ENCODE data around the gene MON2. TPM values are rescaled to one million over a fixed set of nuclear protein-coding genes. Genes with fewer than 3 reads are reported as not detected.
A peak's percentile ranks its signal among the peaks of the same experiment; 100 is the strongest.

Gene MON2
- total and polyA plus RNA-seq, 8 donors = 3.1 to 191 (median 55.3) TPM

DNA sequence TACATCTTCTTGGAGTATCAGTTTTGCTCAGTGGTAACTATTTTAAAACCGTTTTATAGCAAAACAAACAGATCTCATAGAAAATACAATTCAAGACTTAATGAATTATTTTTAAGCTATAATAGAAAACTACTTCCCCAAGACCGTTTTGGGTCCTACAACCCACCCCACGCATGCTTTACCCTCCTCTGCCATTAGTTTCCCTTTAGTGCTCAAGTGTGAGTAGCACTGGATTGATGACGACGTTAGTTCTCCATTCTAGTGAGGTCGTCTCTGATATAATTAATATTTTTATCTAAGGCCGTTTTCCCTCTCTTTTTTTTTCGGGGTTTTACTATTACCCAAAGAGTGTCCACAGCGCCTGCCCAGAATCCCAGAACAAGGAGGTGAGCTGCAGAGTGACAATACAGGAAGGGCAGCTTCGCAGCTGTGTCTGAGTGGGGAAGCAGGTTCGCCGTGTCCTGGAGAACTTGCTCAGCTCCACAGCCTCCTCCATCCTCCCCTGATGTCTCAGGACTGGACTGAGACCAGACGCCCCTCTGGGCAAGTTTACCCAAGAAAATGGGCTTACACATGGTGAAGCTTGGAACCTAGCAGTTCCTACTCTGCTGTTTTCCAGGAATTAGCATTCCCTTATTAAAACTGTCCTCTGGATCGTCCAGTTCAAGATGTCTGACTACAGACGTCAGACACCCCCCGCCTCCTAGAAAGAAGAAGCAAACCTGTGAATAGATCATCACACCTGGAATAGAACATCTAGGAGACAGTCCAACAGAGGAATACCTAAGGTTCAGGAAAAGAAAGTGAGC lies 31.9 kb upstream of the MON2 start:
- DNase-seq = peak; percentile 29 to 33
- Histone ChIP-seq H3K4me1 (peaks cover 10 to 24% (median 18%) of the 10 kb centered on the region in 4 donors), H3K27me3 (peaks cover 0 to 25% (median 14%) of the 10 kb centered on the region in 3 donors), H3K36me3 (no peaks in the 10 kb centered on the region), H3K9me3 (no peaks in the 10 kb centered on the region), H3K4me3 (peak overlapping the region; percentile 46 to 63 (median 51)), H3K27ac (no peak overlapping the region)
- intact Hi-C loops (cut with DNase I; ENCODE audit: low total_unique reads) = loop anchor here (10.0 kb wide), 1 partner anchor 370 kb away; no protein-coding TSS in a partner anchor
- 26 to 33% (median 27%) methylated on average over 16 of the region's 16 CpGs for WGBS, 5 donors
- TF ChIP-seq, protein P1, sequence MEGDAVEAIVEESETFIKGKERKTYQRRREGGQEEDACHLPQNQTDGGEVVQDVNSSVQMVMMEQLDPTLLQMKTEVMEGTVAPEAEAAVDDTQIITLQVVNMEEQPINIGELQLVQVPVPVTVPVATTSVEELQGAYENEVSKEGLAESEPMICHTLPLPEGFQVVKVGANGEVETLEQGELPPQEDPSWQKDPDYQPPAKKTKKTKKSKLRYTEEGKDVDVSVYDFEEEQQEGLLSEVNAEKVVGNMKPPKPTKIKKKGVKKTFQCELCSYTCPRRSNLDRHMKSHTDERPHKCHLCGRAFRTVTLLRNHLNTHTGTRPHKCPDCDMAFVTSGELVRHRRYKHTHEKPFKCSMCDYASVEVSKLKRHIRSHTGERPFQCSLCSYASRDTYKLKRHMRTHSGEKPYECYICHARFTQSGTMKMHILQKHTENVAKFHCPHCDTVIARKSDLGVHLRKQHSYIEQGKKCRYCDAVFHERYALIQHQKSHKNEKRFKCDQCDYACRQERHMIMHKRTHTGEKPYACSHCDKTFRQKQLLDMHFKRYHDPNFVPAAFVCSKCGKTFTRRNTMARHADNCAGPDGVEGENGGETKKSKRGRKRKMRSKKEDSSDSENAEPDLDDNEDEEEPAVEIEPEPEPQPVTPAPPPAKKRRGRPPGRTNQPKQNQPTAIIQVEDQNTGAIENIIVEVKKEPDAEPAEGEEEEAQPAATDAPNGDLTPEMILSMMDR (IDR thresholded peaks at IDR 0.05) = no peak
- TF ChIP-seq POLR2AphosphoS5 (IDR thresholded peaks at IDR 0.05) (no peak), EP300 (IDR thresholded peaks at IDR 0.05) (no peak), POLR2A (IDR thresholded peaks at IDR 0.05) (no peak)

DNA sequence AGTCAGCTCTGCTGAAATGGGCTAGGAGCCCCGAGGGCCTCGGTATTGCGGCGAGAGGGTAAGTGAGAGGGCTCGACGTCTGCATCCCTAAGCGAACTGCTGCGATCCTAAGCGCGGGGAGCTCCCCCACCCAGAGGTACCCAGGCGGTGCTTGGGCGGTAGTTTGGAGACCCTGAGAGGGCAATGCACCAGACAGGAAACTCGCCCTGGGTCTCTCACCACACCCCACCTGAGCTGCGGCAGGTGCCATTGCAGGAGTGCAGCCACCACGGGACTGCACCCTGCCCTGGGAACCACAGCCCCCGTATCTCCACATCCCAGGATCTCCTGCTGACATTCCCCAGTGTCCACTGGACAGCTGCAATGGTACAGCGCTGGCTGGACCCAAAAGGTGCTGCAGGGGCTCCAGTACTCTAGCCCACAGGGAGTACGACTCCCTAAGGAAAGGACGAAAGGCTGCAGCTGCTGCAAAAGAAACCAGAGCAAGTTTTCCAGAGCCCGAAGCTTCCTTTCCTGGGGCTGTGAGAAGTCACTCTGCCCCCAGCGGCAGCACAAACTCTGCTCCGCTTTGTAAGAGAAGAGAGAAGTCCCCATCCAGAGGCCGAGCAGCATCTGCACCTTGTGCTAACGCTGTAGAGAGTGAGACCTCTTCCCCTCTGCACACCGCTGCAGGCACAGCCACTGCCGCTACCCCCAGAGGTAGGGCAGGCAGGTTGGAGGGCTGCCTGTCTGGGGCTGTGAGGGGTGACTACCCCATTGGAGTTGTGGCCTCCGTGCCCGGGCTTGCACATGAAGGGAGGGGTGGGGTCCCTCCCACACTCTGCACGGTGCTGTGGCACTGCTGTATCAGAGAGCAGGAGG lies 31.1 kb upstream of the MON2 start:
- peaks cover 0 to 25% (median 14%) of the 10 kb centered on the region in 3 donors for H3K27me3 ChIP-seq
- H3K4me1 ChIP-seq = peaks cover 10 to 24% (median 18%) of the 10 kb centered on the region in 4 donors
- TF ChIP-seq, protein P1 (IDR thresholded peaks at IDR 0.05) = peak in 3 of 7 experiments; percentile 2 to 28 (median 21)
- no peak for TF ChIP-seq EP300 (IDR thresholded peaks at IDR 0.05)
- no peaks in the 10 kb centered on the region for H3K9me3 ChIP-seq
- intact Hi-C loops (cut with DNase I; ENCODE audit: low total_unique reads) = loop anchor here (10.0 kb wide), 1 partner anchor 369 kb away; no protein-coding TSS in a partner anchor
- H3K4me3 ChIP-seq = peak overlapping the region; percentile 46 to 63 (median 51)
- DNase-seq = peak; percentile 49 to 79
- no peak overlapping the region for H3K27ac ChIP-seq
- H3K36me3 ChIP-seq = no peaks in the 10 kb centered on the region
- 1 to 5% (median 2%) methylated on average over 16 to 29 of the region's 29 CpGs for WGBS, 5 donors

DNA sequence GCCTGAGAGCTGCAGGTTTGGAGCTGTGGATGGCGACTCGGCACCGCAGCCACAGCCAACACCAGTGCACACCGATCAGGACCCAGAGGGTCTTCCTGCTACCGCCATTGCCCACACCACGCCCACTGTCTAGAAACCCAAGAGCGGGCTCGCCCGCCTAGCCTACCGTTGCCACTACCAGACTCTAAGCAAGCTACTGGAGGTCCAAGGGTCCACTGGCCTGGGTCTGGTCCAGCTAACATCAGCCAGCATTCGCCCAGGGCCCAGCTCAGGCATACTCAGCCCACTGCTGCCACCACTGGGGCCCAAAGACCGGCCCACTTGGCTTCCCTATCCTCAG lies 30.5 kb upstream of the MON2 start:
- H3K4me3 ChIP-seq = peak overlapping the region in 2 of 4 donors; percentile 53 to 63

More for the DNA sequence above, 30.5 kb upstream of the MON2 start:
- WGBS, 5 donors = 53 to 75% (median 73%) methylated on average over 8 to 12 of the region's 12 CpGs
- no peak for TF ChIP-seq POLR2AphosphoS5 (IDR thresholded peaks at IDR 0.05)
- TF ChIP-seq EP300 (IDR thresholded peaks at IDR 0.05) = no peak
- TF ChIP-seq, protein P1 (IDR thresholded peaks at IDR 0.05) = no peak
- no peak for TF ChIP-seq POLR2A (IDR thresholded peaks at IDR 0.05)
- intact Hi-C loops (cut with DNase I; ENCODE audit: low total_unique reads) = loop anchor here (10.0 kb wide), 1 partner anchor 369 kb away; no protein-coding TSS in a partner anchor
- Histone ChIP-seq H3K4me1 (peaks cover 10 to 24% (median 18%) of the 10 kb centered on the region in 4 donors), H3K27me3 (peaks cover 0 to 25% (median 14%) of the 10 kb centered on the region in 3 donors), H3K27ac (no peak overlapping the region), H3K9me3 (no peaks in the 10 kb centered on the region), H3K36me3 (no peaks in the 10 kb centered on the region)
- DNase-seq = no peak

Measured in stomach (tissue), 9 donors.